HG03354 (cell line): ENCODE results near the gene GAGE10.
"Not testable (repeated sequence)": the region's sequence is repeated elsewhere in the genome, so short reads cannot be mapped to it uniquely, and the experiment has no call there.

ENCODE experiments used
- ATAC-seq: cut with Tn5 transposase; IDR thresholded peaks from one replicate; pipeline ENCODE4 v1.9.1; 2021; ENCODE audit warnings: mild to moderate bottlenecking; ENCODE audit not compliant: unreplicated experiment, poor library complexity, severe bottlenecking

Gene GAGE10

DNA sequence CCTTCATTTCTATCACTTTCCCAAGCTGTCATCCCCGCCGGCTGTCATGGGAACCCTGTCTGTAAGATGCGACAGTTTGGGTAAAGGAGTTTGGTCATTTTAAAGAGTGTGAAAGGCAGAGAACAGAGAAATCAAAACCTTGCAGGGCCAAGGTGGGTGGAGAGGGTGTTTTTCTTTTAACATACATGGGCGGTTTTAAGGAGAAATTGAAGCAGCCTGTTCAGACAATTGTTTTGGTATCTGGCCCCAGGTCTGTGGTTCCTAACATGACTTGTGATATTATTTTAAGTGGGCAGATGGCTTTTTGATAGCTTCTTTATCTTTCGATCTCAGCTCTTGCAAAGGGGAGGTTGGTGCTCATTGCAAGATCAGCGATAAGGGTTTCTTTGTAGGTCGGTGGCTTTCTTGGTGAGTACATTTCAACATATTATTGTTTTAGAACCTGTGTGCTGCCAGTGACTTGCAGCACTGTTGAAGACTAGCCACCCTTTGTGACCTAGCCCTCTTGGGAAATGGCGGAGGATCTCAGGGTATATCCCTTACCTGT is 30.2 kb upstream of the GAGE10 start:
- no peak for ATAC-seq

DNA sequence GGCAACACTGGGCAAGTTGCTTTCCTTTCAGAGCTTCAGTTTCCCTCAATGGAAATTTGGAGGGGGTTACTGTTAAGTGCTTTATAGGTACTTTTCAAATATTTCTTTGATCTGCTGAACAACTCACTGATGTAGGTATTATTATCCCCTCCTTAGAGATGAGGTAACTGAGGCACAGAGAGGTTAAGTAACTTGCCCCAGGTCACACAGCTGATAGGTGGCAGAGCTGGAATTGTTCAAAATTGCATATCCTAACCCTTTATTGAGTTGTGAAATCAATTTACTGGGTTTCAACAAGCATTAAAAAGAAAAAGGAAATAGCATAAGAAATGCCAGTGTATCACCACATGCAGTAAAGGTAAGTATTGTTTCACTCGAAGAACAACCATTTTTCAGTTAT is 27.2 kb upstream of the GAGE10 start:
- no peak for ATAC-seq

- ATAC-seq: no peak
Observed at GRCh38 chrX:49276671-49277534, 26.5 kb upstream of the GAGE10 start.

- ATAC-seq: no peak
Observed at GRCh38 chrX:49277535-49277830, 26.0 kb upstream of the GAGE10 start.

- ATAC-seq: no peak
Observed at GRCh38 chrX:49278081-49278480, 25.4 kb upstream of the GAGE10 start.

DNA sequence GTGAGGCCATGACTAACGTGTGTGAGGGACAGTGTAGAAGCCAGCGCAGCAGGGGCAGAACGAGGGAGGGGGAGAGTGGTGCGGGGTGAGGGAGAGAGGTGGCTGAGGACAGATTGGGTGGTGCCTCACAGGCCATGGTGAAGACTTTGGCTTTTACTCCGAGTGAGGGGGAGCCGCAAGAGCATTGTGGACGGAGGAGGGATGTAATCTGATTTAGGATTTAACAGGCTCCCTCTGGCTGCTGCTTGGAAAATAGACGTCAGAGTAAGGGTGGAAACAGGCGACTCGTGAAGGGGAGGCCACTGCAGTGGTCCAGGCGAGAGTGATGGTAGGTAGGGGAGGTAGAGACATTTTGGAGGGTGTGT is 20.8 kb upstream of the GAGE10 start:
- no peak for ATAC-seq

DNA sequence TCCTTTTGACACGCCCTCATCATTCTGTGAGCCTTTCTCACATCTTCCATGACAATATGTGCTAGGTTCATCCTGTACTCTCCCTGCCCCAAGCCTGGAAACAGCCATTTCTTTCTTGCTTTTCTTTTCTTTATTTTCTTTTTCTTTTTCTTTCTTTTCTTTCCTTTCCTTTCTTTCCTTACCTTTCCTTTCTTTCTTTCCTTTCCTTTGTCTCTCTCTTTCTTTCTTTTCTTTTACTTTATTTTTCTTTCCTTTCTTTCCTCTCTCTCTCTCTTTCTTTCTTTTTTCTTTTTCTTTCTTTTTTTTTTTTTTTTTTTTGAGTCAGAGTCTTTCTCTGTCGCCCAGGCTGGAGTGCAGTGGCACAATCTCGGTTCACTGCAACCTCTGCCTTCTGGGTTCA is 19.2 kb upstream of the GAGE10 start:
- ATAC-seq: no peak

- no peak for ATAC-seq
Observed at GRCh38 chrX:49286136-49286535, 17.3 kb upstream of the GAGE10 start.

GRCh38 chrX:49286581-49286980 is 16.9 kb upstream of the GAGE10 start:
- ATAC-seq: no peak

- no peak for ATAC-seq
Observed at GRCh38 chrX:49287665-49288064, 15.8 kb upstream of the GAGE10 start.

DNA sequence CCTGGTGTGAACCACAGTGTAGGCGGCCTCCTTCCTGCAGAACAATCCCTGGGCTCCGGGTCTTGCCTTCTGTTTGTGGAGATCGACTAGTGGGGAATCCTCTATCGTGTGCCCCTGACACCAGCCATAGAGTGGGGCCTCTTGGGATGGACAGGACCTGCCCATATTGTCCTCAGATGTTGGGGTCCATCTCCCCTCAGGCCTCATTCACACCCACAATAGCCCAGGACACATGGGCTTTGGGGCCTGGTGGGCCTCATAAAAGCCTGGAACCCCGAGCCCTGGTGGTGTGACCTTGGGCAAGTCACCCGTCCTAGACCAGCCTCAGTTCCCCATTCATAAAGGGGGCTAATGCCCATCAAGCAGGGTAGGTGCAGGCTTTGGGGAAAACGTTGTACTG is 13.2 kb upstream of the GAGE10 start:
- ATAC-seq: no peak

DNA sequence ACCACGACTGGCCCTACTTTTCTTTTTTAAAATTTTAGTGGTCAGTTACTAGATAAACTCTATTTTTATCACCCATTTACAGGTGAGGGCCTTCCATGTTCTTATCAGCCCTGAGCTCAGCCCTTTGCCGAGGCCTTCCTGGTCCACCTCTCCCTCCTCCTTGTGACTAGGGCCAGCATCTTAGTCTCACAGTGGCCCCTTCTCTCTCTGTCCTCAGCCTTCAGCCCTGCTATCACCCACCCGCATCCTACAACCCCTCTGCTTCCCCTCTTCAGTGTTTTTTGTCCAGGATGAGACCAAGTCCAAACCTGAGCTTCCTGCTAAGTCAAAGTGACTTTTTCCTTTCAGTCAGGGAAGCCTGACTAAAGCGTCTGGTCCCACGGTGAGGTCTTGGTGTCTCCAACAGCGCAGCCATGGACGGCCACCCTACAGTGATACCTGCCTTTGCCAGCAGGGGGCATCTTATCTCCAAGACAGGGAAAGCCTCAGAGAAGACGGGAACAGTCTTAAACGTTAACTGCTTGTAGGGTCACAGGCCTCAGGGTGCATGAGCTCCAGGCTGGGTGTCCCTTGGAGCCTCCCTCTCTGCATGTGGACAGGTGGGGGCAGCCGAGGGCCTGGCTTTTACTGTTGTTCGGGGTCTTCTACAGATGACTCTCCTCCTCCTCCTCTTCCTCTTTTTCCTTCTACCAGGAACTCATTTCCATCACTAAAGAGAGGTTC is 11.7 kb upstream of the GAGE10 start:
- ATAC-seq: peak; percentile 57

GRCh38 chrX:49292400-49293362 is 10.8 kb upstream of the GAGE10 start:
- ATAC-seq: no peak

DNA sequence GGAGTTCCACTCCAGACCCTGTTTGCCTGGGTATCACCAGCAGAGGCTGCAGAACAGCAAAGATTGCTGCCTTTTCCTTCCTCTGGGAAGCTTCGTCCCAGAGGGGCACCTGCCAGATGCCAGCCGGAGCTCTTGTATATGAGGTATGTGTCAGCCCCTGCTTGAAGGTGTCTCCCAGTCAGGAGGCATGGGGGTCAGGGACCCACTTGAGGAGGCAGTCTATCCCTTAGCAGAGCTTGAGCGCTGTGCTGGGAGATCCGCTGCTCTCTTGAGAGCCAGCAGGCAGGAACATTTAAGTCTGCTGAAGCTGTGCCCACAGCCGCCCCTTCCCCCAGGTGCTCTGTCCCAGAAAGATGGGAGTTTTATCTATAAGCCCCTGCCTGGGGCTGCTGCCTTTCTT is 4.2 kb upstream of the GAGE10 start:
- not testable (repeated sequence) for ATAC-seq

GRCh38 chrX:49300703-49301102 is 2.7 kb upstream of the GAGE10 start:
- ATAC-seq: no peak

GRCh38 chrX:49307775-49308174 is 4.3 kb downstream of the GAGE10 start:
- ATAC-seq: not testable (repeated sequence)

DNA sequence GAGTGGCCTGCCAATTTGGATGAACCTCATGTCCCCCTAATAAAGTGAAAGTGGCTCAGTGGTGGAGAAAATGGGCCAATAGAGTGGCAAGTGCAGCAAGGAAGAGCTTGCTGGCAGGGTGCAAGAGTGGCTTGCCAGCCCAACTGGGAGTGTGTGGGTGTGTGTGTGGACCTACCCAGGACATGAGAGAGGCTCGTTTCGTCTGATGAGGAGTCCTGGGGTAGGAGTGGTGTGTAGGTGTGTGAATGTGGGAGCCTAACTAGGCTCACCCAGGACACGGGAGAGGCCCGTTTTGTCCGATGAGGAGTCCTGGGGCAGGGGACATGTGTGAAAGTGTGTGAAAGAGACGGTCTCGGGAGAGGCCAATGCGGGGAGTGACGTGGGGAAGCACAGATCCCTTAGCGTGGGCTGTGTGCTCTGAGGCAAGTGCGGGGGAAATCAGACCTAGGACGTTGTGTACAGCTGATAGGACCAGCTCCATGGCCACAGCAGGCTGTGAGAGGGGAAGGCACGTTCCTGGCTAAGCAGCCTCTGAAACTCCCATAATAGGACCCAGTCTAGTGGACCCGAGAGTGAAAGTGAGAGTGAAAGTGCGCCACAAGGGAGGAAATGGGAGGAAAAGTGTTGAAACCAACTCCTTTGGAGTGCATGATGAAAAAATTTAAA is 5.3 kb downstream of the GAGE10 start:
- no peak for ATAC-seq

- no peak for ATAC-seq
Observed at GRCh38 chrX:49309401-49309981, 6.0 kb downstream of the GAGE10 start.

- no peak for ATAC-seq
Observed at GRCh38 chrX:49310371-49310770, 6.9 kb downstream of the GAGE10 start.
